ENCODE results near the gene DCAF5.

DNA sequence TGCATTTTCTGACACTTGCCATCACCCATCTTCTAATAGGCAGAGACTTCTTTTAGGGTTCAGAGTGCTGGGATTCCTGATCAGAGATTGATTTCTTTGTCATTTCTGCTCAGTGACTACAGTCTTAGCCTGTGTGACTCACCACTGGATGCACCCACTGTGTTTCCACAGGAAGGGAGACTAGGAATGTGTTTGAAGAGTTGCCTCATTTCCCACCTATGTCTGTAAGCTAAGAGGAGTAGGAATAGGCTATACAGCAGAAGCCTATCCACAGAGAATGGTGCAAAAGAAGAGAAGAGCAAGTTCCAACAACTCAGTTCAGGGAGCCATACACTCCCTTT lies 113.7 kb downstream of the DCAF5 start:
- TF ChIP-seq CTCF (IDR thresholded peaks at IDR 0.05; ENCODE audit: low read depth, low read length) (no peak), EZH2phosphoT487 (IDR thresholded peaks at IDR 0.05; ENCODE audit: low read depth) (no peak)
